GM12874 (cell line): ENCODE results near the gene ATXN1.

ENCODE experiments used
- TF ChIP-seq, protein P1 (sequence below): IDR thresholded peaks from 2 replicates; pipeline ENCODE4 v1.5.1; 2011; ENCODE audit warnings: low read depth, mild to moderate bottlenecking, control low read depth, low read length, moderate library complexity; ENCODE audit not compliant: insufficient read depth

The ATXN1 gene

DNA sequence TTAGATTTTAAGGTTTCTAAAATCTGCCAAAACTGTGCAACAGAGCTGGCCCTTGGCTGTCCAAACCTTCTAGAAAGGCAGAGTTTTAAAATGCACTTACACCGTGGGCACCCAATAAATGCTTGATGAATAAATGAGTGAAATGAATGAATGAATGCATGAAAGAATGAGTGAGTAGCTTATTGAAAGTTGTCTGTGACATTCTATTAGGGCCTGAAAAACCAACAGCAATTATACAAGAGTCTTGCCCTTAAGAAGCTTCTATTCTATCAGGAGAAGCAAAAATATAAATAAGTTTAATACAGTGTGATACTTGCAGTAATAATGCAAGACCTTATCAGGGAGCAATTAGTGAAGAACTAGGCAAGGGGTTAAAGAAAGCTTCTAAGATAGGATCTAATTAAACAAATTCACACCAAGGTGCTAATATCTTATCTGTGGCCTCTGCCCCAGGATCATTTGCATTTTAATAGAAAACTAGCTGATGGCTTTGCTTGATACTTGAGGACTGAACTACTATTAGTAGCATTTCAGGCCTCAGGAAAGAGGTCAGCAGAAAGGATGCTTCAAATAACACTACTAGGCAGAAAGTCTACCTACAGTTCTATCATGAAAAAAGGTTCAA lies 292.2 kb downstream of the ATXN1 start:
- TF ChIP-seq, protein P1, sequence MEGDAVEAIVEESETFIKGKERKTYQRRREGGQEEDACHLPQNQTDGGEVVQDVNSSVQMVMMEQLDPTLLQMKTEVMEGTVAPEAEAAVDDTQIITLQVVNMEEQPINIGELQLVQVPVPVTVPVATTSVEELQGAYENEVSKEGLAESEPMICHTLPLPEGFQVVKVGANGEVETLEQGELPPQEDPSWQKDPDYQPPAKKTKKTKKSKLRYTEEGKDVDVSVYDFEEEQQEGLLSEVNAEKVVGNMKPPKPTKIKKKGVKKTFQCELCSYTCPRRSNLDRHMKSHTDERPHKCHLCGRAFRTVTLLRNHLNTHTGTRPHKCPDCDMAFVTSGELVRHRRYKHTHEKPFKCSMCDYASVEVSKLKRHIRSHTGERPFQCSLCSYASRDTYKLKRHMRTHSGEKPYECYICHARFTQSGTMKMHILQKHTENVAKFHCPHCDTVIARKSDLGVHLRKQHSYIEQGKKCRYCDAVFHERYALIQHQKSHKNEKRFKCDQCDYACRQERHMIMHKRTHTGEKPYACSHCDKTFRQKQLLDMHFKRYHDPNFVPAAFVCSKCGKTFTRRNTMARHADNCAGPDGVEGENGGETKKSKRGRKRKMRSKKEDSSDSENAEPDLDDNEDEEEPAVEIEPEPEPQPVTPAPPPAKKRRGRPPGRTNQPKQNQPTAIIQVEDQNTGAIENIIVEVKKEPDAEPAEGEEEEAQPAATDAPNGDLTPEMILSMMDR, result no peak

- TF ChIP-seq, protein P1, result no peak
These were observed 294.3 kb downstream of the ATXN1 start for GRCh38 chr6:16466800-16467553.

- TF ChIP-seq, protein P1, result no peak
These were observed 297.2 kb downstream of the ATXN1 start for GRCh38 chr6:16464045-16464444.

GRCh38 chr6:16461491-16461890 lies 299.8 kb downstream of the ATXN1 start:
- TF ChIP-seq, protein P1, result no peak

DNA sequence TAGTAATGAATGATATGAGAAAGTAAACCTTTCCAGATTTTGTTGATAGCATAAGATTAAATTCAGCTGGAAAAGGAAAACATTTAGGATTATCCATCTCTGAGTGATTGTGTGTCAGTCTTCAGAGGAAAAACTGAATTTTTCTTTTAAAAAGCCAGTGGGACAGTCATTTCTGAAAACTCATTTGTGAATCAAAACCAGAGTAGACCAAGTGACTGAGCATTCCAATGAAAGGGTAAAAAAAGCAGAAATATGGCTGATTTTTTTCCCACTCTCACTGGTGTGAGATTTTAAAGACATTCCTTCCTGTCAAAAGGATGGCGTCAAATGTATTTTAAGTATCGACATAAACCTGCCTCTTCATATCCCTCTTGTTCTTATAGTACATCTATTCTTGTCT lies 308.9 kb downstream of the ATXN1 start:
- TF ChIP-seq, protein P1, result no peak

DNA sequence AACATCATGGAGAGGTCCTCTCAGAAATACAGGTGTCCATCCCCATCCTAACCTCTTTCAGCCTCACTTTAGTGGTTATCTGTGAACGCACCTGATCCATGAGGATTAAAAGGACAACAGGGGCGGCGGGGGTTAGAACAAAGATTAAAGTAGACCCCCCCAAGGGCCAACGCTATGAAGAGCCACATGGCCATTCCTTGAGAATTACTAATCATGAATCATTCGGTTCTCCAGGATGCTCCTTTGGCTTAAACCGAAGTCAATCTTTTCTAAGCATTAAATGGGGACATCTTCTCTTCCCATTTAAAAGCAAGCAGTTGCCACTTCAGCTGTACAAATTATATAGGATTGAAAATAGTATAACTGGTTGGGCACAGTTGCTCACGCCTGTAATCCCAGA lies 310.4 kb downstream of the ATXN1 start:
- TF ChIP-seq, protein P1, result no peak

- TF ChIP-seq, protein P1, result no peak
These were observed 311.0 kb downstream of the ATXN1 start for GRCh38 chr6:16450285-16450684.
